Uterus (tissue), 2 donors: Measurements from ENCODE around the gene GHRL.

ENCODE experiments used
- CTCF ChIP-seq, 4 experiments: fragments of 200-600 bp in 2 of 4; fragments of 450-650 bp in 2 of 4; sonication (generic) in 2 of 4; IDR thresholded peaks; one replicate each; pipeline ENCODE4 v1.5.1; 2016 to 2019; ENCODE audit warnings: antibody characterized with exemption in 4 of 4, mild to moderate bottlenecking in 2 of 4, moderate library complexity in 1 of 4
- POLR2A ChIP-seq, 2 donors: fragments of 450-650 bp; IDR thresholded peaks; one replicate each; pipeline ENCODE4 v1.6.1; 2016; ENCODE audit warnings: antibody characterized with exemption in 2 of 2, mild to moderate bottlenecking in 1 of 2, moderate library complexity in 1 of 2

- TF ChIP-seq CTCF (IDR thresholded peaks at IDR 0.05) = no peak
- TF ChIP-seq POLR2A (IDR thresholded peaks at IDR 0.05) = no peak
Observed at GRCh38 chr3:10280177-10280529, 12.6 kb downstream of the GHRL start.
